Rectal smooth muscle tissue (tissue), 1 donor: ENCODE measurements around the gene TRMT11.

Source experiments
- H3K27ac ChIP-seq: one replicate; pipeline ENCODE4 v1.7.0; 2013; ENCODE audit warnings: low read depth, low read length, inconsistent platforms
- H3K27me3 ChIP-seq: one replicate; pipeline ENCODE4 v1.7.0; 2013; ENCODE audit warnings: low read length; ENCODE audit not compliant: control insufficient read depth, insufficient read depth
- H3K36me3 ChIP-seq: one replicate; pipeline ENCODE4 v1.7.0; 2013; ENCODE audit warnings: low read length; ENCODE audit not compliant: control insufficient read depth, insufficient read depth
- H3K4me1 ChIP-seq: one replicate; pipeline ENCODE4 v1.7.0; 2013; ENCODE audit warnings: low read length; ENCODE audit not compliant: control insufficient read depth, insufficient read depth
- H3K4me3 ChIP-seq: one replicate; pipeline ENCODE4 v1.7.0; 2013; ENCODE audit warnings: low read length
- H3K9ac ChIP-seq: one replicate; pipeline ENCODE4 v1.7.0; 2013; ENCODE audit warnings: low read length

TRMT11 gene

DNA sequence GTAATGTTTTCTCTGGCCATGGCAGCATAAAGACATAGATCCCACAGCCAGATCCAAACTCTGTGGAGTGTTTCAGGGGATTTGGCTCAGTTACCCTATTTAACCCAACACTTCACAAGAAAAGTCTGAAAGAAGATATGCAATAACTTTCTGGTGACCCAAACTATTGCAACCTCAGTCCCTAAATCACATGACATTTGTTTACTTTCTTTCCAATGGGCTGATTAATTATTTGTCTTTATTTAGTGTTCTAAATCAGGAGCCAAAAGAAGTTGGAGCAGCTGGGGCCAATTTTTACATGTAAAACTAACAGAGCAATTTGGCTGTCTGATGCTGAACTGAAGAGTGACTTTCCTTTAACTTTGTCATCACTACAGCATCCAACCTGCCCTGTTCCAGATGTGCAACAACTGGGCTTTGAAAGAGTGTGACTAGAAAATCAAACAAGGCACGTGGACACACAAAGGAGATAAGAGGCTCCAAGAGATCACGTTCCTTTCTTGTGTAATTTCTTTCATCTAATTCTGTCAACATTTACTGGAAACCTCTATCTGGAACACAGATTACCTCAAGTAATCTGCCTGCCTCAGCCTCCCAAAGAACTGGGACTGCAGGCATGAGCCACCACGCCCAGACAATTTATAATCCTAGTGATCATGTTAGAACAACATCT is 90.8 kb downstream of the TRMT11 start:
- H3K4me1 ChIP-seq: no peaks in the 10 kb centered on the region
- no peaks in the 10 kb centered on the region for H3K36me3 ChIP-seq
- H3K9ac ChIP-seq: no peak overlapping the region
- H3K27me3 ChIP-seq: no peaks in the 10 kb centered on the region
- H3K27ac ChIP-seq: no peak overlapping the region
- H3K4me3 ChIP-seq: no peak overlapping the region

DNA sequence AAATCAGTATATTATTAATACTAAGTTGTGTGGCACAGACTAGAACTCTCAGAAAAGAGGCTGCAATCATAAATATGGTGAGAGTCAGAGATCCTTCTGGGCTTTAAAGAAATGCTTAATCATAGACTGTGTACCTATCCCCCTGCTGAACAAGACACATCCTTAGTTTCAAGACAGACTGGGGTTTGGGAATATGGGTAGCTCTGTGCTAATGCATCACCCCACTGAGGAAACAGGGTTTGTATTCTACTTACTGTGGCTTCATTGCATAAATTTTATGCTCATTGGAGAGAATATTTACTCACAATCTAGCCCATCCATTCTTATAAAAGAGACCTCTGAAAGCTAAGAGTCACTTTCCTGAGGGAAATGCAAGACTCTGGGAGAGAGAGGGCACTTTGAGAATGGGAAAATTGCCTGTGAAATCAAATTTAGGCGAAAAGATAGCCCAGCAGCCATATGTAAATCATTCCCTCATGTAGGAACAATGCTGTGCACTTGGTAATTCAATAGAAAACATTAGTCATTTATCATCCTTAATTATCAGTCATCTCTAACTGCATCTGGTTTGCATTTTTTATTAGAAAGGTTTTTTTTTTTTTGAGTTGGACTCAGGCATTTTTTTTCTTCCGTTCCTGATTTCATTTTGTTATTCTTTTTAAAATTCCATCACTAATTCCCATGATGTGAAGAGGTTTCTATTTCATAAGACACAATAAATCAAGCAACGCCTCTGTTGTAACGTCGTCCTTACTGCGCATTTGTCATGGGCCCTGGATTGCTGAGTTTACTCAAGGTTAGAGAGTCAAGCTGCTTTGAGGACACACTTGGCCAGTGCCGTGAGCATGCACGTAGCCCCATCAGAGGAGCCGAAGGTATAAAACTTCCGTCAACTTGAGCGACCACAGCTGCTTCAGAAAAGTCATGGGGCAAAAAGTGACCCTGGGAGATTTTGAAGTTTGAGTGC is 91.8 kb downstream of the TRMT11 start:
- Histone ChIP-seq H3K9ac (no peak overlapping the region), H3K27ac (no peak overlapping the region), H3K36me3 (no peaks in the 10 kb centered on the region), H3K27me3 (no peaks in the 10 kb centered on the region), H3K4me1 (no peaks in the 10 kb centered on the region), H3K4me3 (no peak overlapping the region)

DNA sequence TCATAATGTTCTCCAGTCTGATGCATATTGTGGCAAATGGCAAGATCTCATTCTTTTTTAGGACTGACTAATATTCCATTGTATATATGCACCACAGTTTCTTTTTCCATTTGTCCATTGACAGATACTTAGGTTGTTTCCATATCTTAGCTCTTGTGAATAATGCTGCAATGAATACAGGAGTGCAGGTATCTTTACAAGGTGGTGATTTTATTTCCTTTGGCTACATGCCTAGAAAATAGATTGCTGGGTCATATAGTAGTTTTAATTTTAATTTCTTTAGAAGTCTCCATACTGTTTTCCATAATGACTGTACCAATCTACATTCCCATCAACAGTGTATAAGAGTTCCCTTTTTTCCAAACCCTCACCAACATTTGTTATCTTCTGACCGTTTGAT is 97.5 kb downstream of the TRMT11 start:
- Histone ChIP-seq H3K36me3 (no peaks in the 10 kb centered on the region), H3K9ac (no peak overlapping the region), H3K4me3 (no peak overlapping the region), H3K27me3 (no peaks in the 10 kb centered on the region), H3K27ac (no peak overlapping the region), H3K4me1 (no peaks in the 10 kb centered on the region)

DNA sequence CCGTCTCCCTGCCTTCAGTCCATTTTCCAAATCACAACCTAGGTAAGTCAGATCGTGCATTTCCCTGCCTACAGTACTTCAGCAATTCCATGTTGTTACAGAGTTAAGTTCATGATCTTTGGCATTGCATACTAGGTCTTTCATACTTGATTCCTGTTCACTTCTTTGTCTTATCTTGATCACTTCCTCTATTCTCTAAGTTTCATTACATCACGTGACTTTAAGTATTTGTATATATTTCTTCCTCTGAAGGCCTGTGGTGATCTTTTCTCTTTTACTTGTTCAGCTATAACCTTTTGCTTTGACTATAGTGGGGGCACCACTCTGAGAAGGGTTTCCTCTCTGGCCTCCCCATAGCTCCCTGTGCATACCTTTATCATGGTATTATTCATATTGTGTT is 100.2 kb downstream of the TRMT11 start:
- Histone ChIP-seq H3K27me3 (no peaks in the 10 kb centered on the region), H3K36me3 (no peaks in the 10 kb centered on the region), H3K27ac (no peak overlapping the region), H3K9ac (no peak overlapping the region), H3K4me3 (no peak overlapping the region), H3K4me1 (no peaks in the 10 kb centered on the region)
